Liver (tissue), 9 donors: Measurements from ENCODE around the gene HYCC1. TPM values are rescaled to one million over a fixed set of nuclear protein-coding genes. Genes with fewer than 3 reads are reported as not detected.

Source experiments
- DNase-seq: peaks from one replicate; pipeline ENCODE4 v3.0.0-alpha.2; 2017; ENCODE audit warnings: low spot score
- H3K27ac ChIP-seq, 2 donors: one replicate each; pipeline ENCODE4 v1.7.0; 2013; ENCODE audit warnings: inconsistent platforms in 2 of 2, low read length in 2 of 2, control low read depth in 1 of 2, low read depth in 1 of 2, mild to moderate bottlenecking in 1 of 2
- H3K27me3 ChIP-seq, 4 donors: one replicate each; pipeline versions ENCODE4 v1.6.1 to v1.7.0; 2013; ENCODE audit warnings: low read length in 3 of 4, inconsistent platforms in 1 of 4, mild to moderate bottlenecking in 1 of 4, moderate library complexity in 1 of 4; ENCODE audit not compliant: control insufficient read depth in 4 of 4, insufficient read depth in 4 of 4
- H3K36me3 ChIP-seq, 4 donors: one replicate each; pipeline versions ENCODE4 v1.6.1 to v1.7.0; 2013; ENCODE audit warnings: low read length in 3 of 4, mild to moderate bottlenecking in 3 of 4, low read depth in 1 of 4, moderate library complexity in 1 of 4; ENCODE audit not compliant: control insufficient read depth in 4 of 4, insufficient read depth in 3 of 4
- H3K4me1 ChIP-seq, 4 donors: one replicate each; pipeline versions ENCODE4 v1.6.1 to v1.7.0; 2013; ENCODE audit warnings: low read length in 3 of 4, mild to moderate bottlenecking in 3 of 4, moderate library complexity in 1 of 4; ENCODE audit not compliant: control insufficient read depth in 4 of 4, insufficient read depth in 4 of 4
- H3K4me3 ChIP-seq, 3 donors: one replicate each; pipeline versions ENCODE4 v1.6.1 to v1.7.0; 2013; ENCODE audit warnings: low read length in 3 of 3, control low read depth in 1 of 3, low read depth in 1 of 3, mild to moderate bottlenecking in 1 of 3
- H3K9ac ChIP-seq, 2 donors: one replicate each; pipeline ENCODE4 v1.7.0; 2013; ENCODE audit warnings: low read length in 2 of 2, mild to moderate bottlenecking in 2 of 2, moderate library complexity in 2 of 2, control low read depth in 1 of 2, low read depth in 1 of 2
- H3K9me3 ChIP-seq, 4 donors: one replicate each; pipeline versions ENCODE4 v1.6.1 to v1.7.0; 2013; ENCODE audit warnings: low read length in 3 of 4; ENCODE audit not compliant: control insufficient read depth in 4 of 4
- ATF3 ChIP-seq: IDR thresholded peaks from 2 replicates; pipeline ENCODE4 v1.6.1; 2016; ENCODE audit warnings: antibody characterized with exemption
- EGR1 ChIP-seq, 2 donors: IDR thresholded peaks; 2 replicates each; pipeline ENCODE4 v1.6.1; 2016 to 2018; ENCODE audit warnings: antibody characterized with exemption in 2 of 2, low read depth in 2 of 2
- FOXA1 ChIP-seq: IDR thresholded peaks from 2 replicates; pipeline ENCODE4 v1.6.1; 2016; ENCODE audit warnings: antibody characterized with exemption
- FOXA2 ChIP-seq: IDR thresholded peaks from 2 replicates; pipeline ENCODE4 v1.6.1; 2016; ENCODE audit warnings: antibody characterized with exemption
- GABPA ChIP-seq, 2 donors: IDR thresholded peaks in 1 of 2; conservative IDR thresholded peaks in 1 of 2; 2 replicates each; pipeline ENCODE4 v1.6.1; 2016; ENCODE audit warnings: antibody characterized with exemption in 2 of 2, mild to moderate bottlenecking in 1 of 2, moderate library complexity in 1 of 2
- HNF4A ChIP-seq, 2 donors: conservative IDR thresholded peaks; 2 replicates each; pipeline ENCODE4 v1.6.1; 2016; ENCODE audit warnings: antibody characterized with exemption in 2 of 2, mild to moderate bottlenecking in 2 of 2
- HNF4G ChIP-seq: IDR thresholded peaks from 2 replicates; pipeline ENCODE4 v1.6.1; 2016; ENCODE audit warnings: antibody characterized with exemption
- JUND ChIP-seq, 2 donors: IDR thresholded peaks; 2 replicates each; pipeline ENCODE4 v1.6.1; 2016; ENCODE audit warnings: antibody characterized with exemption in 2 of 2
- MAX ChIP-seq: IDR thresholded peaks from 2 replicates; pipeline ENCODE4 v1.6.1; 2016; ENCODE audit warnings: antibody characterized with exemption
- NR2F2 ChIP-seq: IDR thresholded peaks from 2 replicates; pipeline ENCODE4 v1.6.1; 2016; ENCODE audit warnings: antibody characterized with exemption
- RAD21 ChIP-seq, 2 donors: IDR thresholded peaks; 2 replicates each; pipeline ENCODE4 v1.6.1; 2016; ENCODE audit warnings: antibody characterized with exemption in 2 of 2, mild to moderate bottlenecking in 2 of 2
- REST ChIP-seq: IDR thresholded peaks from 2 replicates; pipeline ENCODE4 v1.6.1; 2016; ENCODE audit warnings: antibody characterized with exemption, mild to moderate bottlenecking
- SP1 ChIP-seq: IDR thresholded peaks from 2 replicates; pipeline ENCODE4 v1.6.1; 2018; ENCODE audit warnings: antibody characterized with exemption, mild to moderate bottlenecking
- TAF1 ChIP-seq: conservative IDR thresholded peaks from 2 replicates; pipeline ENCODE4 v1.6.1; 2016; ENCODE audit warnings: antibody characterized with exemption, mild to moderate bottlenecking
- YY1 ChIP-seq: IDR thresholded peaks from 2 replicates; pipeline ENCODE4 v1.6.1; 2016; ENCODE audit warnings: antibody characterized with exemption, mild to moderate bottlenecking
- ZBTB33 ChIP-seq: IDR thresholded peaks from 2 replicates; pipeline ENCODE4 v1.6.1; 2016; ENCODE audit warnings: antibody characterized with exemption
- WGBS: extraction: QIAGEN DNeasy Blood & Tissue Kit; methylation state at CpG from one replicate; pipeline ENCODE4 v1.1.7; 2013; 5-methylcytosine and 5-hydroxymethylcytosine counted together
- polyA plus RNA-seq, 2 donors: library from polyadenylated mRNA; stranded (reverse) in 1 of 2; unstranded in 1 of 2; fragments of 200-250 nt in 1 of 2; fragments of >200 nt in 1 of 2; fragmentation: Nextera tagmentation in 1 of 2; extraction: Ambion mirVana in 1 of 2; gene quantifications; one replicate each; pipeline versions ENCODE4 v1.2.1 to v1.2.3, GENCODE V29; 2013 to 2015
- total RNA-seq, 2 donors: library from RNA; depleted of rRNA; stranded (reverse); fragments of >200 nt; gene quantifications; one replicate each; pipeline ENCODE4 v1.2.3, GENCODE V29; 2014
- donor health status: healthy.
- donor health status: healthy.
- donor health status: healthy.
- donor health status: healthy.
- donor health status: healthy.

HYCC1 gene
- total and polyA plus RNA-seq, 4 donors: 5.6 to 19.0 (median 10.6) TPM

GRCh38 chr7:22992874-22993840 is 20.8 kb downstream of the HYCC1 start:
- no peak overlapping the region for H3K9ac ChIP-seq
- no peak for TF ChIP-seq ZBTB33
- no peak for DNase-seq
- H3K9me3 ChIP-seq: no peaks in the 10 kb centered on the region
- H3K36me3 ChIP-seq: no peaks in the 10 kb centered on the region
- no peak overlapping the region for H3K27ac ChIP-seq
- H3K4me3 ChIP-seq: no peak overlapping the region
- H3K4me1 ChIP-seq: no peaks in the 10 kb centered on the region
- WGBS: 85% methylated on average over 3 of the region's 3 CpGs
- no peaks in the 10 kb centered on the region for H3K27me3 ChIP-seq

GRCh38 chr7:22990588-22990949 is 23.4 kb downstream of the HYCC1 start:
- no peak for DNase-seq
- H3K4me1 ChIP-seq: no peaks in the 10 kb centered on the region
- H3K9me3 ChIP-seq: no peaks in the 10 kb centered on the region
- no peaks in the 10 kb centered on the region for H3K36me3 ChIP-seq
- no peaks in the 10 kb centered on the region for H3K27me3 ChIP-seq
- no peak overlapping the region for H3K9ac ChIP-seq
- no peak overlapping the region for H3K27ac ChIP-seq
- no peak overlapping the region for H3K4me3 ChIP-seq
- 82% methylated on average over 1 of the region's 1 CpG for WGBS
- TF ChIP-seq NR2F2 (no peak), ATF3 (no peak), FOXA2 (no peak), RAD21 (IDR thresholded peaks at IDR 0.05) (no peak), FOXA1 (no peak), MAX (no peak), SP1 (no peak), ZBTB33 (no peak), JUND (IDR thresholded peaks at IDR 0.05) (no peak), YY1 (no peak), HNF4G (no peak), GABPA (IDR thresholded peaks at IDR 0.05 in 1 of 2, conservative IDR thresholded peaks at IDR 0.05 in 1 of 2) (no peak), REST (no peak), HNF4A (conservative IDR thresholded peaks at IDR 0.05) (no peak), EGR1 (IDR thresholded peaks at IDR 0.05; ENCODE audit: low read depth in 2 of 2) (no peak), TAF1 (no peak)
